Superior temporal gyrus (tissue), 1 donor: ENCODE measurements around the gene MYO1D.
A peak's percentile ranks its signal among the peaks of the same experiment; 100 is the strongest.
"Not testable (repeated sequence)": the region's sequence is repeated elsewhere in the genome, so short reads cannot be mapped to it uniquely, and the experiment has no call there.

Experiments used
- DNase-seq: peaks from one replicate; pipeline ENCODE4 v3.0.0-alpha.2; 2016; ENCODE audit errors: extremely low spot score

MYO1D gene

DNA sequence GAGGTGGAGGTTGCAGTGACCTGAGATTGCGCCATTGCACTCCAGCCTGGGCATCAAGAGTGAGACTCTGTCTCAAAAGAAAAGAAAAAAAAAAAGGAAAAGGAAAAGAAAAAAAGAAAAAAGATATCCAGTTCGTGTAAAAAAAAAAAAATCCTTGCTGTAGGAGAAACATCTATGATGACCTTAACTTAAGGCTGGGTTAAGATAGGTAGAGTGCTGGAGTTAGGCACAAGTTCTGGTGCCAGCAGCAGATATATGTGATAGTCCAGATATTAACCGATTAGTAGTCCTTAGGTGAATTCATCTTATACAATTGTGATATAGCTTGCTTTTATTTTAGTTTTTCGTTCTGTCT, 415.4 kb downstream of the MYO1D start:
- DNase-seq = no peak

DNA sequence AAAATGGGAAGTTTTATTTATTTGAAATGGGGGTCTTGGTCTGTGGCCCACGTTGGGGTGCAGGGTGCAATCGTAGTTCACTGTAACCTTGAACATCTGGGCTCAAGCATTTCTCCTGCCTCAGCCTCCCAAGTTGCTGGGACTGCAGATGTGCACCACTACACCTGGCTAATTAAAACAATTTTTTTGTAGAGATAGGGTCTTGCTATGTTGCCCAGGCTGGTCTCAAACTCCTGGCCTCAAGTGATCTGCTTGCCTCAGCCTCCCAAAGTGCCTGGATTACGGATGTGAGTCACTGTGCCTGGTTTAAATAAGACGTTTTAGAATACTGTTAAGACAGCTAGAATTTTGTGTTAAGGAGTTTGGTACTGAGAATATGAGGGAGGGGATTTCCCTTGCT, 416.9 kb downstream of the MYO1D start:
- no peak for DNase-seq

DNA sequence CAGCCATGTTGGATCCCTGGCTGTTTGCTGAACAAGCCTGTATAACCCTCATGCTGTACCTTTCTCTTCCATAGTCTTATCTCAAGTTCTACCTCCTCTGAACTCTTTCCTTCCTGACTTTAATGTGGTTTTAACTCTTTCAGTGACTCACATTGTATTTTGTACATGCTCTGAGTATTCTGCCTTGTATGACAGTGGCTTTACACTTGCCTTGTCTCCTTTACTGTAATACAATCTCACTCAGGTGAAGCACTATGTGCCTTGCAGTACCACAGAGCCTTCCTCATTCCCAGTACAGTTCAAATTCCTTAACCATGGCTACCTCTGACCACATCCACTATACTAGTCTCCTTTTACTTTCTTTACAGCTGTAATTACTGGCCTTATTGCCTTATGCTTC, 418.6 kb downstream of the MYO1D start:
- no peak for DNase-seq

DNA sequence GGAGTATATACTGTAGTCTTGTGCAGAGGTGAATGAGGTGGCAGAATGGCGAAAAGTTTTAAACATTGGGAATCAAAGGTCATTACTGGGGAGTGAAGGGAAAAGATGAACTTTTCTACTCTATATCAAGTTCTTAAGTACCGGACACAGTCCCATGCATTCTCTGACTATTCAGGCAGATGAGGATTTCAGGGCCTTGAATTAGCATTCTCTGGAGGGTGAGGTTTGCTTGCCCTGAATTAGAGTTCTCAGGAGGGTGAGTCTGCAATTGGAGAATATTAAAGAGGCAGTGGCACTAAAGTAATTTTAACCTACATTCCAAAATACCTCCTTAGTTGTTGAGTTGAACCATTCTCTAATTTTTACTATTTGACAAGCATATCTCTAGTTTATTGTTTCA, 423.6 kb downstream of the MYO1D start:
- DNase-seq = no peak

DNA sequence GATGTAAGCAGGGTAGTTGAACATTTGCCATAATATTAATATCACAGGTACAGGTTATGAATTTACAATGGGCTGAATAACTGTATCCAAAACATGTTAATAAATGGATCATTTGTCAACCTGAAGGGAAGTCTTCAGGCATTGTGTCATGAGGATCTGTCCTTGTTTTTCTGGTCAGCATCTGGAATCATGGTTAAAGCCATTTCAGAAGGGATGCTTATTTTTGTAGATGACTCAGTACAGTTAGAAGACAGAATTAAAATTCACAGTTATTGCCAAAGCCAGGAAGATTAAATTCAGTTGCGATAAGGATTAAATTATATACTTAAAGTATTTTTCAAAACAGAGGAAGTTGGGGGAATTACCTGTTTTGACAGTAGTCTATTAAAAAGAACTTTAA, 424.6 kb downstream of the MYO1D start:
- DNase-seq = no peak

DNA sequence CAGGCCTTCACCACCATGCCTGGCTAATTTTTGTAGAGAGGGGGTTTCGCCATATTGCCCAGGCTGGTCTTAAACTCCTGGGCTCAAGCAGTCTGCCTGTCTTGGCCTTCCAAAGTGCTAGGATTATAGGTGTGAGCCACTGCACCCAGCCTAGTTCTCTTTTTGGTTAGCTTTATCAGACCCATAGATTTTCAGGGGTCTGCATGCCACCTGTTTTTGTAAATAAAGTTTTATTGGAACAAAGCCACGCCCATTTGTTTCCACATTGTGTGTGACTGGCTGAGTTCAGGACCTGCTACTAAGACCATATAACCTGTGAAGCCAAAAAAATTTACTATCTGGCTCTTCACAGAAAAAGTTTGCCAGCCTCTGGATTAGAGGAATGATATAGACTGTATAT, 425.0 kb downstream of the MYO1D start:
- no peak for DNase-seq

DNA sequence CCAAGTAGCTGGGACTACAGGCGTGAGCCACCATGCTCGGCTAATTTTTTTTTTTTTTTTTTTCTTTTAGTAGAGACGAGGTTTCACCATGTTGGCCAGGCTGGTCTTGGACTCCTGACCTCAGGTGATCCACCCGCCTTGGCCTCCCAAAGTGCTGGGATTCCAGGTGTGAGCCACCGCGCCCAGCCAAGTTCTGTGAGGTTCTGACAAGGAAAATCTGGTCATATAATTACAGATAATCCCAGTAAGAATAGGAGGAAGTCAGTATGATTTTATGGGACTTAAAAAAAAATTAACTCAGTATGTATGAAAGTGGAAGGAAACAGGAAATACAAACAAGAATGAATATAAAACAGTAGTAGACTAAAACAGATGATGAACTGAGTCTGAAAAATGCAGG, 426.5 kb downstream of the MYO1D start:
- not testable (repeated sequence) for DNase-seq

DNA sequence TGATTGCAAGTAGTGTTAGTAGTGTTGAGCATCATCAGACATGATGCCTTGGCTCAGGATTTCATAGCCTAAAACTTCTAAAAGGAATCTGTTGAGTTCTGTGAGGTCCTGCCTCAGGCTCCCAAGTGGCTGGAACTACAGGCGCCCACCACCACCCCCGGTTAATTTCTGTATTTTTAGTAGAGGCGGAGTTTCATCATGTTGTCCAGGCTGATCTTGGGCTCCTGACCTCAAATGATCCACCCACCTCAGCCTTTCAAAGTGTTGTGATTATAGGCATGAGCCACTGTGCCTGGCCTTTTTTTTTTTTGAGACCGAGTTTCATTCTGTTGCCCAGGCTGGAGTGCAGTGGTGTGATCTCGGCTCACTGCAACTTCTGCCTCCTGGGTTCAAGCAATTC, 427.0 kb downstream of the MYO1D start:
- no peak for DNase-seq

DNA sequence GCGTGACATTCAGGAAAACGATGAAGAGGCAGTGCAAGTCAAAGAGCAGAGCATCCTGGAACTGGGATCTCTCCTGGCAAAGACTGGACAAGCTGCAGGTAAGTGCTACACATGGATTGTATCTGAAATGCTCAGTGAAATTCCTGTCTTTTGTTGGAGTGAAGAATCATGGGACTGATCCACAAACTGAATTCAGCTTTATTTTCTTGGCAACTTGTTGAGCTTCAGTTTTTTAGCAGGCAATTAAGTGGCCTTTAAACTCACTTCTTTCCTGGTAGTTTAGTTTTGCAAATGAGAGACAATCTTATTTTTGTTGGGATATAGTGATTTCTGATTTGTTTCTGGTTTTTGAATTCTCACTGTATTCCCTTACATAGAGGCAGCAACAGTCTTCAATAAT, 430.0 kb downstream of the MYO1D start:
- no peak for DNase-seq

DNA sequence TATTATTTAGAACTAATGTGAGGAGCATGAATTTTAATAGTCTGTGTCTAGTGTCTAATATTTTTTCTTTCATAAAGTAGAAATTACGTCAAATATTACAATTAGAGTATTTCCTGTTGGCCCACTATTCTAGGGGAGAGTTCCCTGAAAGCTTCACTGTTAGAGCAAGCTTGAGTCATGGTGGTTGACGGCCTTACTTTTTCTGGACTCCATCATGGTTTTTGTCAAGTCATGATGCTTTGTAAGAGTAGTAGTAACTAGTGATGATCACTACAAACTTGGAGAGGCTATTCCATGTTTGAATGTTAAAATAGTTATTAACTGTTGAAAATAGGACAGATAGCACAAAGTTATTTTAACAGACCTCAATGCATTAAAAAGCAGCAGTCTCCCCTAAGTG, 431.0 kb downstream of the MYO1D start:
- no peak for DNase-seq

DNA sequence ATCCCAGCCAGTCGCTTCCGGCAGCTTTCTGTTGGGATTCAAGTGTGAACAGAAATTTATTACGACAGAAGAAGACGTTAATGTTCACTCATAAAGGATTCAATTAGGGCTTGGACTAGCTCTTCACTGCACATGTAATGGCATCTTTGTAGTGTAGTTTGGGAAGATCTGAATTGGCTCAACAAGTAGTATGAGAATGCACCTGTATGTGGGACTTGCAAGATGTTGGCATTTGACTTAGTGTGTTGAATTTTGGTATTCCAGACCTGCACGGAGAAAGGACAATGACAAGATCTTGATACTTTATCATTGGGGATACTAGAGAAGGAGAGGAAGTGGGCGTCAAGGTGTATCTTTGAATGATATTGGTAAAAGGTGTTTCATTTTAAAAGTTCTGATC, 431.4 kb downstream of the MYO1D start:
- DNase-seq = no peak

DNA sequence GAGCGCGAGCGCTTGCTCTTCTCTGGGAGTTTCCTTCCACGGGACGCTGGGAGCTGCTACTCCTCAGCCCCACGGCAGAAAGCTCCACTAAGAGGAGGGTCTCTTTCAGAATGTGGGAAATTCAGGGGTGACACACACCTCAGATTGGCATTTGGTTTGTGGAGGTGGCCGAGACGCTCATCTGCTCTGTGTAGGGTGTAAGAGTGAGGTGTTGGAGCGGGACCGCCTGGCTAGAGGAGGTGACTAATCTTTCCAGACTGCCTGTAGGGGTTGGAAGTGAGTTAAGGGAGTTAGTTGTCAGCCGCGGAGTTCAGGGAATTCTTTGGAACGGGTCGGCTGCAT, 431.9 kb downstream of the MYO1D start:
- no peak for DNase-seq

DNA sequence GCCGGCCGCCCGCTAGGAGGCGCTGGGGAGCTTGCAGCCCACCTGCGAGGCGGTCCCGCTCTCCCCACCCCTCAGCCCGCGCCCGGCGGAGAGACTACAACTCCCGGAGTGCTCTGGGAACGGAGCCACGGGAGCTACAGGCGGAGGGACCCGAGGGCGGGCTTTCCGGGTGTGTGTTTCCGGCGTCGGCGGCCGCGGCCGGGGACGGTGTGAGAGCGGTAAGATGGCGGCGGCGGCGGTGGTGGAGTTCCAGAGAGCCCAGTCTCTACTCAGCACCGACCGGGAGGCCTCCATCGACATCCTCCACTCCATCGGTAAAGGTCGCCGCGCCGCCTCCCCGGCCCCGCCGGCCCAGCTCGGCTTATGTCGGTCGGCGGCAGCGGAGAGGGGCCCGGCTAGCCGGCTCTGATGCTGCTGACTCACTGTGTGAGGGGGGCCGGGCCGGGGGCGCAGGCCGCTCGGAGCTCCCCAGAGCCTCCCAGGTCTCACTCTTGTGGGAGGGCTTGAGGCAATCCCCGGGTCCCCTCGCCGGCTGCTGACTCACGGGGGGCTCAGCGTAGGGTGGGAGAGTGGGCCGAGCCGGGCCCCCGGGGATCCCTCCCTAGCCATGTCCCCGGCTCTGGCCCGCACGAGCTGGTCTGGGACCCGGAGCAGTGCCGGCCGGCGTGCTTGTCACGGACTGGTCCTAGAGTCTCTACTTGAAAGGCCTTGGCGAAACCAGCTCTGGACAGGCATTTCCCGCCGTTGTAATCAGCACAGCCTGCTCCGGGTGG, 432.4 kb downstream of the MYO1D start, which contains the start of gene PSMD11:
Gene PSMD11 (plus strand): TSS at position 210 of the 773 bp plus-strand sequence. CDS start 14 bp downstream, at position 224.
- peak; percentile 94 for DNase-seq

DNA sequence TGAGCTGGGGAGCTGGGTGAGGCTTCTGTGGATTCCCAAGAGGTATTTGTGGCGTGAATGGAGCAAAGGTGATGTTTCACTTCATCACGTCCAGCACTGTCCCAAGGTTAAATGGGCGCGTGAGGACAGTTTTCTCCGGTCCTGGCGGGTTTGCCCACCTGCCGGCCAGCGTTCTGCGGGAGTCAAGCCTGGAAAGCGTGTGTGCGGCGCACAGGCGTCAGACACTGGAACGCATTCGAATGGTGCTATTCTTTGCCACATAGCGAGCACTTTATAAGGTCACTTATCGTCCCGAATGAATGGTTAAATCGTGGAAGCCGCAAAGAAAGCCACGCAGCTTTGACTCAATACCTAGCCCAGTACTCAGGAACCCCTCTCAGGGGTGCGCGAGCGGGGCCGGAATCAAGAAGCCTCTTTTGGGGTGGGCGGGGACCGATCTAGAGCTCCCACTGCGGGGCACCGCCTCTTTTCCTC, 433.1 kb downstream of the MYO1D start:
- no peak for DNase-seq
